ENCODE data around the gene CD44. TPM values are rescaled to one million over a fixed set of nuclear protein-coding genes. Genes with fewer than 3 reads are reported as not detected.

CD44 gene
- total and polyA plus RNA-seq, 11 donors: 3.9 to 210 (median 26.2) TPM

DNA sequence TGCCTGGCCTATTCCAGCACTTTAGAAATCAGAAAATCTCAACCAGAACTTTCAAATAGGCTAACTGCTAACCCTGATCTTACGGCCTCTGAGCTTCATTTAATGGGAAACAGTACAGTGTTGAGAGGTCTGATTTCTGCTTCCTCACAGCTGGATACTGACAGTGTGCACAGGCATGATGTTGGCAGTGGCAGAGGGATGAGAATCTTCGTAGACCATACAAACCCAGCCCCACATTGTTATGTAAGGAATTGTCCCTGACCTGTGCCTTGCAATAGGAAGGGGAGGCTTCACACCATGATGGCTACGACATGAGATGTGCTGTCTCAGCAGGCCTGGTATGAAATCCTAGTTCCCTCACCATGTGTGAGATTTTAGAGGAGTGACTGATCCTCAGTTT, 49.0 kb downstream of the CD44 start:
- H3K36me3 ChIP-seq: peaks cover 0 to 100% (median 25%) of the 10 kb centered on the region in 9 donors

DNA sequence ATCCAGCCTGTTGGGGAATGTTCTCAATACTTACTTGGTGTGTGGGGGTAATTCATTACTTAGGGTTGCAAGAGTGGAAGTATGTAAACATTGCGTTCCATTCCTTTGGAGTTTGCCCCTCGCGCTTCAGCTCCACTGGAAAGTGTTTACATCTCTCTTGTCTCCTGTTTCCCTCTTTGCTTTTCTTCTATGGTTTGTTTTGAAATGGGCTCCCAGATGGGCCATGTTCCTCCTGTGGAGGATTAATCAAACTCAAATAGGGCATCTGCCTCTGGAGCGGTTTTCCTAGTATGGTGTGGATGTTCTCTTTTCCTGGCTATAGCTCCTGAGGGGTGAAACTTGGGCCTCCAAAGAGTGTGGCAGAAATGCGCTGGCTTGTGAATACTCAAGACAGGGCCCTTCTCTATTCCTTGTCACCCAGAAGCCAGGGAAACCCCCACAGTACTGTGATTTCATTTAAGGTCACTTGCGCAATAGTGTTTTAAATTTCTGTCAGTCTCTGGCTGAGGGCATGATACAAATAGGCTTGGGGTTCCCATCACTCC, 51.9 kb downstream of the CD44 start:
- H3K27me3 ChIP-seq: no peaks in the 10 kb centered on the region
- H3K27ac ChIP-seq: peak overlapping the region in 2 of 12 donors; percentile 4 to 61
- H3K9me3 ChIP-seq: no peaks in the 10 kb centered on the region
- intact Hi-C loops (cut with DNase I): no loop called here
- ATAC-seq: no peak
- no peak for DNase-seq
- H3K4me3 ChIP-seq: no peak overlapping the region
- WGBS, 4 donors: 95 to 99% (median 97%) methylated on average over 6 of the region's 6 CpGs
- H3K36me3 ChIP-seq: peaks cover 0 to 100% (median 25%) of the 10 kb centered on the region in 9 donors
- no peak for TF ChIP-seq POLR2A (IDR thresholded peaks at IDR 0.05)
- no peak for TF ChIP-seq CTCF (IDR thresholded peaks at IDR 0.05)
- peaks cover 2 to 61% (median 11%) of the 10 kb centered on the region in 12 donors for H3K4me1 ChIP-seq

More for the DNA sequence above, 49.0 kb downstream of the CD44 start:
- DNase-seq (no peak), ATAC-seq (no peak)
- peaks cover 0 to 55% (median 11%) of the 10 kb centered on the region in 12 donors for H3K4me1 ChIP-seq
- H3K9me3 ChIP-seq: no peaks in the 10 kb centered on the region
- TF ChIP-seq CTCF (IDR thresholded peaks at IDR 0.05): no peak
- TF ChIP-seq POLR2A (IDR thresholded peaks at IDR 0.05): no peak
- no peak overlapping the region for H3K27ac ChIP-seq
- H3K4me3 ChIP-seq: no peak overlapping the region
- intact Hi-C loops (cut with DNase I): no loop called here
- 86 to 92% (median 88%) methylated on average over 3 of the region's 3 CpGs for WGBS, 4 donors
- no peaks in the 10 kb centered on the region for H3K27me3 ChIP-seq

- Histone ChIP-seq H3K27ac (peak overlapping the region in 9 of 12 donors; percentile 12 to 61 (median 47)), H3K4me3 (no peak overlapping the region), H3K9me3 (no peaks in the 10 kb centered on the region), H3K27me3 (no peaks in the 10 kb centered on the region), H3K4me1 (peaks cover 2 to 53% (median 11%) of the 10 kb centered on the region in 12 donors), H3K36me3 (peaks cover 0 to 89% (median 34%) of the 10 kb centered on the region in 9 donors)
- TF ChIP-seq POLR2A (IDR thresholded peaks at IDR 0.05): no peak
- no peak for TF ChIP-seq CTCF (IDR thresholded peaks at IDR 0.05)
- WGBS, 4 donors: 5 to 14% (median 9%) methylated on average over 3 of the region's 3 CpGs
- DNase-seq (peak; percentile 56 to 70 (median 67)), ATAC-seq (peak; percentile 87 to 96 (median 90))
- intact Hi-C loops (cut with DNase I): no loop called here
Observed at GRCh38 chr11:35192347-35192746, 53.4 kb downstream of the CD44 start.

- no peak for TF ChIP-seq POLR2A (IDR thresholded peaks at IDR 0.05)
- TF ChIP-seq CTCF (IDR thresholded peaks at IDR 0.05): no peak
- Histone ChIP-seq H3K27me3 (no peaks in the 10 kb centered on the region), H3K4me1 (peaks cover 2 to 47% (median 11%) of the 10 kb centered on the region in 12 donors), H3K36me3 (peaks cover 0 to 87% (median 26%) of the 10 kb centered on the region in 9 donors), H3K4me3 (no peak overlapping the region), H3K9me3 (no peaks in the 10 kb centered on the region), H3K27ac (no peak overlapping the region)
- WGBS, 4 donors: 89 to 93% (median 92%) methylated on average over 6 of the region's 6 CpGs
- intact Hi-C loops (cut with DNase I): no loop called here
- DNase-seq: no peak
- ATAC-seq: no peak
Observed at GRCh38 chr11:35193767-35194166, 54.8 kb downstream of the CD44 start.

Measured in heart left ventricle (tissue), 16 donors.